Measurements from ENCODE around the gene NPIPB6. TPM values are rescaled to one million over a fixed set of nuclear protein-coding genes. Genes with fewer than 3 reads are reported as not detected.

Gene NPIPB6
- polyA plus RNA-seq, 2 of the 4 experiments (the other 2 are of a cell fraction), result 3.7 to 3.8 TPM

DNA sequence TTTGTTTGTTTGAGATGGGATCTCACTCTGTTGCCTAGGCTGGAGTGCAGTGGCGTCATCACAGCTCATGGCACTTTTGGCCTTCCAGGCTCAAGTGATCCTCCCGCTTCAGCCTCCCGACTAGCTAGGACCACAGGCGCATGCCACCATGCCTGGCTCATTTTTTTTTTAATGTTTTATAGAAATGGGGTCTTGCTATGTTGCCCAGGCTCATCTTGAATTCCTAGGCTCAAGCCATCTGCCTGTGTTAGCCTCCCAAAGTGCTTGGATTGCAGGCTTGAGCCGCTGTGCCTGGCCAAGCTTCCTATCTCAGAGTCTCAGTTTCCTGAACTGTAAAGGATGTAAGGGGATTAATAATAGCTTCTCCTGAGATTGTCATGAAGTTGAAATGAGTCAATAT, 63.0 kb downstream of the NPIPB6 start:
- TF ChIP-seq FOSB (CRISPR knock-in tag; IDR thresholded peaks at IDR 0.05) (no peak), CHD2 (IDR thresholded peaks at IDR 0.05; ENCODE audit: low read length, partially characterized antibody) (no peak)
- WGBS (ENCODE audit: missing lambda C conversion rate), result 53% methylated on average over 5 of the region's 5 CpGs
- no peak overlapping the region for H3K4me3 ChIP-seq
- CTCF ChIA-PET, result interaction anchor here (1.2 to 42.1 kb wide), 5 partner anchors 6 to 316 kb away, joined by 4 to 864 read pairs (median 5); partner anchors contain the start of gene SBK1
- no peaks in the 10 kb centered on the region for H3K9me3 ChIP-seq
- POLR2A ChIA-PET, result no interaction called here
- H3K27ac ChIP-seq, result no peak overlapping the region
- H3K4me2 ChIP-seq, result no peak overlapping the region
- FAIRE-seq (no peak), ATAC-seq (no peak), DNase-seq (ENCODE audit: low read depth in 1 of 2, low spot score in 1 of 2) (no peak)
- no peaks in the 10 kb centered on the region for H3K4me1 ChIP-seq

DNA sequence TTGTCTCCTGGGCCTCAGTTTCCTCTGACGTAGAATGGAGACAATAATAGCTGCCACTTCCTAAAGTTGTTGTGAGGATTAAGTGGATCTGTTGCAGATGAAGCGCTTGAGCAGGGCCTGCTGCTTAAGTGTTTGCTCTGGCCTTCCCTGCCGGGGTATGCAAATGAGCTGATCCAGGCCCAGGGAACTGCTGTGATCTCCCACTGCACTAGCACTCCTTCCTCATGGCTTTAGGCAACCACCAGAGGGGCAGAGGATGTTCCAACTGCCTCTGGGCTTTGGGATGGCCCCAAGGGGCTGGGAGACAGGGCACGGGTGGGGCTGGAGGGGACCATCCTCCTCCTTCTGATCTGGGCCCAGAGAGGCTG, 64.8 kb downstream of the NPIPB6 start:
- Histone ChIP-seq H3K4me2 (no peak overlapping the region), H3K4me3 (no peak overlapping the region), H3K9me3 (no peaks in the 10 kb centered on the region), H3K27ac (no peak overlapping the region), H3K4me1 (peaks cover under 1% of the 10 kb centered on the region; the same call in 2 of the 3 replicates)
- POLR2A ChIA-PET, result no interaction called here
- TF ChIP-seq, protein P1, sequence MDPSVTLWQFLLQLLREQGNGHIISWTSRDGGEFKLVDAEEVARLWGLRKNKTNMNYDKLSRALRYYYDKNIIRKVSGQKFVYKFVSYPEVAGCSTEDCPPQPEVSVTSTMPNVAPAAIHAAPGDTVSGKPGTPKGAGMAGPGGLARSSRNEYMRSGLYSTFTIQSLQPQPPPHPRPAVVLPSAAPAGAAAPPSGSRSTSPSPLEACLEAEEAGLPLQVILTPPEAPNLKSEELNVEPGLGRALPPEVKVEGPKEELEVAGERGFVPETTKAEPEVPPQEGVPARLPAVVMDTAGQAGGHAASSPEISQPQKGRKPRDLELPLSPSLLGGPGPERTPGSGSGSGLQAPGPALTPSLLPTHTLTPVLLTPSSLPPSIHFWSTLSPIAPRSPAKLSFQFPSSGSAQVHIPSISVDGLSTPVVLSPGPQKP (IDR thresholded peaks at IDR 0.05; ENCODE audit: low read depth, low read length), result no peak
- WGBS (ENCODE audit: missing lambda C conversion rate), result 66% methylated on average over 3 of the region's 4 CpGs
- FAIRE-seq (no peak), DNase-seq (ENCODE audit: low read depth in 1 of 2, low spot score in 1 of 2) (no peak), ATAC-seq (no peak)
- CTCF ChIA-PET, result interaction anchor here (2.0 to 42.1 kb wide), 3 partner anchors 6 to 318 kb away, joined by 5 to 864 read pairs (median 864); partner anchors contain the start of gene SBK1

DNA sequence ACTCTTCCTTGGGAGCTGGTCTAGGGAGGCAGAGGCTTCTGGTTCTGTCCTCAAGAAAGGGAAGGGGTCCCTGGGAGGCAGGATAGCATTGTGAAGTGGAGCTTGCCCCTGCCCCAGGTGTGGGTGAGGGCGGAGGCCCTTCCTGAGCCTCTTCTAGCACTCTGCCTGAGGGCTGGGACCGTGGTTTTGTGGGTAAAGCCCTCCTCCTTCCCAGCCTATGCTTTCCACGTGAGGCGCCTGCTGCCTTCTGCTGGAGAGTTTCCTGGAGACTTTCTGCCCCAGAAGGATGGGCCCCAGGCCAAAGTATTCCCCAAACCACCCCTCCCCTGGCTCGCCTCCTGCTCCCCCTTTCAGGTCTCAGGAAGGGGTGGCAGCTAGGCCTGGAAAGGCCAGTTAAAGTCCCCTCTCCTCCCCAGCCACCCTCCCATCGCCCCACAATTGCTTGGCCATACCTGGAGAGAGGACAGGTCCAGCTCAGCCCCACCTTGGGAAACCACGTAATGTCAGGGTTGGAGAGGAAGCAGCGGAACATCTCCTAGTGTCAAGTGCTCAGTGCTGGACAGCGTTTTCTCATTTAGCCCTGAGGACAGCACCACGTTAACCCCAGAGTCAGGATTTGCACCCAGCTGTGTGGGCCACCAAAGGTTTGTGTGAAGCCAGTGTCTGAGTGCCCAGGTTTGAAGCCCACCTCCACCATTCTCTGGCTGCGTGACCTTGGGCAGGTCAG, 65.4 kb downstream of the NPIPB6 start:
- Histone ChIP-seq H3K9me3 (no peaks in the 10 kb centered on the region), H3K27ac (no peak overlapping the region), H3K4me2 (no peak overlapping the region), H3K4me1 (peaks cover 6% of the 10 kb centered on the region), H3K4me3 (no peak overlapping the region)
- POLR2A ChIA-PET, result interaction anchor here (0.6 kb wide), 1 partner anchor 194 kb away, joined by 3 read pairs; the partner anchor contains the start of gene CLN3
- no peak for ATAC-seq
- no peak for FAIRE-seq
- TF ChIP-seq, protein P2, sequence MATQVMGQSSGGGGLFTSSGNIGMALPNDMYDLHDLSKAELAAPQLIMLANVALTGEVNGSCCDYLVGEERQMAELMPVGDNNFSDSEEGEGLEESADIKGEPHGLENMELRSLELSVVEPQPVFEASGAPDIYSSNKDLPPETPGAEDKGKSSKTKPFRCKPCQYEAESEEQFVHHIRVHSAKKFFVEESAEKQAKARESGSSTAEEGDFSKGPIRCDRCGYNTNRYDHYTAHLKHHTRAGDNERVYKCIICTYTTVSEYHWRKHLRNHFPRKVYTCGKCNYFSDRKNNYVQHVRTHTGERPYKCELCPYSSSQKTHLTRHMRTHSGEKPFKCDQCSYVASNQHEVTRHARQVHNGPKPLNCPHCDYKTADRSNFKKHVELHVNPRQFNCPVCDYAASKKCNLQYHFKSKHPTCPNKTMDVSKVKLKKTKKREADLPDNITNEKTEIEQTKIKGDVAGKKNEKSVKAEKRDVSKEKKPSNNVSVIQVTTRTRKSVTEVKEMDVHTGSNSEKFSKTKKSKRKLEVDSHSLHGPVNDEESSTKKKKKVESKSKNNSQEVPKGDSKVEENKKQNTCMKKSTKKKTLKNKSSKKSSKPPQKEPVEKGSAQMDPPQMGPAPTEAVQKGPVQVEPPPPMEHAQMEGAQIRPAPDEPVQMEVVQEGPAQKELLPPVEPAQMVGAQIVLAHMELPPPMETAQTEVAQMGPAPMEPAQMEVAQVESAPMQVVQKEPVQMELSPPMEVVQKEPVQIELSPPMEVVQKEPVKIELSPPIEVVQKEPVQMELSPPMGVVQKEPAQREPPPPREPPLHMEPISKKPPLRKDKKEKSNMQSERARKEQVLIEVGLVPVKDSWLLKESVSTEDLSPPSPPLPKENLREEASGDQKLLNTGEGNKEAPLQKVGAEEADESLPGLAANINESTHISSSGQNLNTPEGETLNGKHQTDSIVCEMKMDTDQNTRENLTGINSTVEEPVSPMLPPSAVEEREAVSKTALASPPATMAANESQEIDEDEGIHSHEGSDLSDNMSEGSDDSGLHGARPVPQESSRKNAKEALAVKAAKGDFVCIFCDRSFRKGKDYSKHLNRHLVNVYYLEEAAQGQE (IDR thresholded peaks at IDR 0.05), result peak; percentile 59; the same call in 1 of the 2 replicates
- TF ChIP-seq CBX8 (IDR thresholded peaks at IDR 0.05), result no peak
- CTCF ChIA-PET, result interaction anchor here (32.1 to 42.1 kb wide), 2 partner anchors 5 to 9 kb away, joined by 864 read pairs; partner anchors contain the start of gene SBK1
- no peak for DNase-seq (ENCODE audit: low read depth in 1 of 2, low spot score in 1 of 2)
- WGBS (ENCODE audit: missing lambda C conversion rate), result 47% methylated on average over 11 of the region's 11 CpGs

DNA sequence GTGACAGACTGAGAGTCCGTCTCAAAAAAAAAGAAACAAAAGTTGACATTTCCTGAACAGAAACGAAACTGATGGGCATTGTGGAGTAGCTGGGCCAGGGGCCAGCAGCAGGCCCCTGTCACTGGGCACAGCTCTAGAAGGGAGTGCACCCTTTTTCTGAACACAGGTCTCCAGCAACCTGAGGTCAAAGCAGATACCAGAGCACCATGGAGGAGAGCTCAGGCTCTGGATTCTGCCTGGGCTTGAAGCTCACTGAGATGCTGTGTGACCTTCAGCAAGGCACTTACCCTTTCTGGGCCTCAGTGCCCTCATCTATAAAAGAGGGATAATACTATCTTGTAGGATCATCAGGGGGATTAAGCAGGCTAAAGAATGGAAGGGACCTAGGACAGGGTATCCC, 66.0 kb downstream of the NPIPB6 start:
- no peak for FAIRE-seq
- CTCF ChIA-PET, result interaction anchor here (32.1 to 42.1 kb wide), 2 partner anchors 5 to 9 kb away, joined by 864 read pairs; partner anchors contain the start of gene SBK1

DNA sequence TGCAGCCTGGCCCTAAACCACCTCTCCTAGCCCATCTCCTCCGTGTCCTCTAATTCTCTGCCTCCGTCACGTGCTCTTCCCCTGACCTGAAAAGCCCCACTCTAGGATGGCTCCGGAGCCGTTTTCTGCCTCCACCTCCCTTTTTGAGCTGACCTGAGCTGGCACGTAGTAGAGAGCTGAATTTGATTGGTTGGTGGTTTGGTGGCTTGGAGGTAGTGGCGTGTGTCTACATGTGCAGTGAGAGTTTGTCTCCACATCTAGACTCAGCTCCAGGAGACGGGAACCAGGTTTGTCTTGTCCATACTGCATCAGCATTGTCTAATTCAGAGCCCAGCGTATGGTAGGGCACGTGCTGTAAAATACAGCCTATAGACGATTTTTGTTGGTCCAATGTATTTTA, 68.0 kb downstream of the NPIPB6 start:
- DNase-seq (ENCODE audit: low read depth in 1 of 2, low spot score in 1 of 2) (no peak), ATAC-seq (no peak), FAIRE-seq (no peak)
- H3K9me3 ChIP-seq, result no peaks in the 10 kb centered on the region
- H3K4me2 ChIP-seq, result no peak overlapping the region
- no peak overlapping the region for H3K27ac ChIP-seq
- ChIA-PET POLR2A (no interaction called here), CTCF (interaction anchor here (32.1 to 42.1 kb wide), 2 partner anchors 3 to 11 kb away, joined by 864 read pairs; partner anchors contain the start of gene SBK1)
- no peak overlapping the region for H3K4me3 ChIP-seq
- WGBS (ENCODE audit: missing lambda C conversion rate), result 78% methylated on average over 11 of the region's 11 CpGs
- peaks cover 13% of the 10 kb centered on the region for H3K4me1 ChIP-seq
- TF ChIP-seq ZFP36 (IDR thresholded peaks at IDR 0.05; ENCODE audit: borderline replicate concordance, partially characterized antibody) (no peak), TP53 (CRISPR knock-in tag; IDR thresholded peaks at IDR 0.05) (no peak), RARB (CRISPR knock-in tag; IDR thresholded peaks at IDR 0.05) (no peak), BHLHE40 (IDR thresholded peaks at IDR 0.05; ENCODE audit: low read depth, low read length) (no peak), RCOR1 (IDR thresholded peaks at IDR 0.05; ENCODE audit: low read depth, low read length) (no peak), HDAC2 (IDR thresholded peaks at IDR 0.05) (no peak), HOXA7 (CRISPR knock-in tag; IDR thresholded peaks at IDR 0.05) (no peak), HOXB5 (CRISPR knock-in tag; IDR thresholded peaks at IDR 0.05) (no peak), FOSL2 (IDR thresholded peaks at IDR 0.05) (no peak), FOSL2 (CRISPR knock-in tag; IDR thresholded peaks at IDR 0.05) (no peak)
- TF ChIP-seq, protein P2 (IDR thresholded peaks at IDR 0.05), result no peak
- TF ChIP-seq, protein P3, sequence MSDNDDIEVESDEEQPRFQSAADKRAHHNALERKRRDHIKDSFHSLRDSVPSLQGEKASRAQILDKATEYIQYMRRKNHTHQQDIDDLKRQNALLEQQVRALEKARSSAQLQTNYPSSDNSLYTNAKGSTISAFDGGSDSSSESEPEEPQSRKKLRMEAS (IDR thresholded peaks at IDR 0.05), result no peak

More for the DNA sequence above, 66.0 kb downstream of the NPIPB6 start:
- POLR2A ChIA-PET, result interaction anchor here (0.6 kb wide), 1 partner anchor 195 kb away, joined by 3 read pairs; the partner anchor contains the start of gene CLN3
- H3K4me3 ChIP-seq, result no peak overlapping the region
- DNase-seq (ENCODE audit: low read depth in 1 of 2, low spot score in 1 of 2) (no peak), ATAC-seq (no peak)
- no peak overlapping the region for H3K27ac ChIP-seq
- TF ChIP-seq KDM1A (IDR thresholded peaks at IDR 0.05; ENCODE audit: low read depth), result 0 out of 2 replicates have a peak, but pooled peaks have one; percentile 72
- no peak for TF ChIP-seq JUN (IDR thresholded peaks at IDR 0.05)
- TF ChIP-seq ZC3H11A (IDR thresholded peaks at IDR 0.05), result no peak
- H3K9me3 ChIP-seq, result no peaks in the 10 kb centered on the region
- H3K4me1 ChIP-seq, result peaks cover 9% of the 10 kb centered on the region
- no peak overlapping the region for H3K4me2 ChIP-seq
- 52% methylated on average over 2 of the region's 2 CpGs for WGBS (ENCODE audit: missing lambda C conversion rate)
